Lower leg skin (tissue), 4 donors: ENCODE data around the gene AXL. TPM values are rescaled to one million over a fixed set of nuclear protein-coding genes. Genes with fewer than 3 reads are reported as not detected.

Experiments
- DNase-seq, 2 donors: peaks; one replicate each; pipeline ENCODE4 v3.0.0-alpha.2; 2019; ENCODE audit warnings: low spot score in 2 of 2
- H3K4me3 ChIP-seq: fragments of 200-600 bp; sonication (generic); 2 replicates; pipeline ENCODE4 v1.5.1; 2017; ENCODE audit warnings: mild to moderate bottlenecking, low read depth; ENCODE audit not compliant: poor library complexity, severe bottlenecking
- CTCF ChIP-seq, 3 donors: fragments of 450-650 bp; IDR thresholded peaks; one replicate each; pipeline ENCODE4 v1.5.1; 2016; ENCODE audit warnings: antibody characterized with exemption in 3 of 3, mild to moderate bottlenecking in 3 of 3, moderate library complexity in 2 of 3
- POLR2A ChIP-seq, 2 donors: fragments of 450-650 bp; IDR thresholded peaks; one replicate each; pipeline ENCODE4 v1.6.1; 2016 to 2017; ENCODE audit warnings: antibody characterized with exemption in 2 of 2, mild to moderate bottlenecking in 1 of 2, moderate library complexity in 1 of 2
- WGBS, 2 donors: methylation state at CpG; one replicate each; pipeline ENCODE4 v1.1.5; 2018; 5-methylcytosine and 5-hydroxymethylcytosine counted together
- intact Hi-C: fragments of 100-400 bp; cut with DNase I; formaldehyde crosslinking; loops from one replicate; pipeline ENCODE4 v1.15.0; 2023; ENCODE audit warnings: low total_unique reads
- total RNA-seq, 4 donors: library from RNA; depleted of rRNA; stranded (reverse); fragments of >200 nt; gene quantifications; one replicate each; pipeline ENCODE4 v1.1.0, GENCODE V29; 2016

The AXL gene
- total RNA-seq, 4 donors from 2014 or later: 17.3 to 86.2 (median 56.7) TPM

- DNase-seq: no peak
- H3K4me3 ChIP-seq: no peak overlapping the region
- 81 to 82% methylated on average over 8 of the region's 8 CpGs for WGBS, 2 donors
- intact Hi-C loops: no loop called here
- TF ChIP-seq POLR2A (IDR thresholded peaks at IDR 0.05) (no peak), CTCF (IDR thresholded peaks at IDR 0.05) (no peak)
These were observed 31.8 kb upstream of the AXL start for GRCh38 chr19:41186971-41187883.

GRCh38 chr19:41187884-41188279, 31.1 kb upstream of the AXL start:
- DNase-seq: no peak
- WGBS, 2 donors: 81 to 90% methylated on average over 3 of the region's 3 CpGs
- intact Hi-C loops: no loop called here
- no peak overlapping the region for H3K4me3 ChIP-seq
- no peak for TF ChIP-seq POLR2A (IDR thresholded peaks at IDR 0.05)
- no peak for TF ChIP-seq CTCF (IDR thresholded peaks at IDR 0.05)

- no peak overlapping the region for H3K4me3 ChIP-seq
- TF ChIP-seq CTCF (IDR thresholded peaks at IDR 0.05) (no peak), POLR2A (IDR thresholded peaks at IDR 0.05) (no peak)
- intact Hi-C loops: no loop called here
- 59 to 61% methylated on average over 8 of the region's 8 CpGs for WGBS, 2 donors
- DNase-seq: no peak
These were observed 29.5 kb upstream of the AXL start for GRCh38 chr19:41189425-41190065.

- TF ChIP-seq CTCF (IDR thresholded peaks at IDR 0.05): no peak
- TF ChIP-seq POLR2A (IDR thresholded peaks at IDR 0.05): no peak
- no peak for DNase-seq
- peak within 1 kb of the TSS; percentile 9 for H3K4me3 ChIP-seq
- intact Hi-C loops: no loop called here
- WGBS, 2 donors: 2 to 5% methylated on average over 38 to 53 of the region's 58 CpGs
These were observed 26.2 kb upstream of the AXL start, which contains the start of gene CYP2S1 for GRCh38 chr19:41192574-41193429. Gene CYP2S1 (plus strand): TSS chr19:41193219. CDS start chr19:41193265, 46 bp downstream.

- DNase-seq: no peak
- intact Hi-C loops: no loop called here
- WGBS, 2 donors: 19 to 20% methylated on average over 13 of the region's 13 CpGs
- TF ChIP-seq CTCF (IDR thresholded peaks at IDR 0.05) (no peak), POLR2A (IDR thresholded peaks at IDR 0.05) (no peak)
- H3K4me3 ChIP-seq: peak overlapping the region; percentile 9
These were observed 25.4 kb upstream of the AXL start for GRCh38 chr19:41193430-41194156.
